ENCODE data around the gene JUP.
A peak's percentile ranks its signal among the peaks of the same experiment; 100 is the strongest.

JUP gene

DNA sequence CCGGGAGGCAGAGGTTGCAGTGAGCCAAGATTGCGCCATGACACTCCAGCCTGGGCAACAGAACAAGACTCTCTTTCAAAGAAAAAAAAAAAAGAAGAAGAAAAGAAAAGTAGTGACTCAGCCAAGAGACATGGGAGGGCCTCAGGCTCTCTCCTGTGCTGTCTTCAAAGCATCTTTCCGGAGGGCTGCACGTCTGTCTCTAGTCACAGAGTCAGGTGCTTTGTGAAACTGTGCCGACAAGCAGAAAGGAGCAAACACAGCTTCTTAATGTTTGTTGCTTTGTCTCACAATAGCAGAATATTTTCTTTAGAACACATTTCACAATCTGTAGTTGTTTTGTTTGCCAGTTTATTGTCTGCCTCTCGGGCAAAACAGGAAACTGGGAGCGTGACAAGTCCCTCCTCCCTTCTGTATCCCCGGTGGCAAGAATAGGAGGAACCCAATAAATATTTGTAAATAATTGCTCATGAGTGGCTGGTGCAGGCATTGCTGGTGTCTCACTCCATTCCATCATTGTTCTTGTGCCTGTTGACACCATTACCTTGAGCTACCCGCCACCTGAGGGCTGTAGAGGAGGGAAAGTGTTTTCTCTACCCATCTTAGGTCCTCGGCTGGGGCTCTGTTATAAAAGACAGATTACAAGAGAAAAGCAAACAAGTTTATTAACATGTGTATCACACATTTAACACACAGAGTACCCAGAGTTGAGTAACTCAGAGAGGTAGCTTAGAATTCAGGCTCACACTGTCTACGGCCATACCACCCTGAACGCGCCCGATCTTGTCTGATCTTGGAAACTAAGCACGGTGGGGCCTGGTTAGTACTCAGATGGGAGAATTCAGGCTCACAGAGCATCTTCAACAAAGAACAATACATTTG lies 68.9 kb downstream of the JUP start:
- DNase-seq, result no peak

DNA sequence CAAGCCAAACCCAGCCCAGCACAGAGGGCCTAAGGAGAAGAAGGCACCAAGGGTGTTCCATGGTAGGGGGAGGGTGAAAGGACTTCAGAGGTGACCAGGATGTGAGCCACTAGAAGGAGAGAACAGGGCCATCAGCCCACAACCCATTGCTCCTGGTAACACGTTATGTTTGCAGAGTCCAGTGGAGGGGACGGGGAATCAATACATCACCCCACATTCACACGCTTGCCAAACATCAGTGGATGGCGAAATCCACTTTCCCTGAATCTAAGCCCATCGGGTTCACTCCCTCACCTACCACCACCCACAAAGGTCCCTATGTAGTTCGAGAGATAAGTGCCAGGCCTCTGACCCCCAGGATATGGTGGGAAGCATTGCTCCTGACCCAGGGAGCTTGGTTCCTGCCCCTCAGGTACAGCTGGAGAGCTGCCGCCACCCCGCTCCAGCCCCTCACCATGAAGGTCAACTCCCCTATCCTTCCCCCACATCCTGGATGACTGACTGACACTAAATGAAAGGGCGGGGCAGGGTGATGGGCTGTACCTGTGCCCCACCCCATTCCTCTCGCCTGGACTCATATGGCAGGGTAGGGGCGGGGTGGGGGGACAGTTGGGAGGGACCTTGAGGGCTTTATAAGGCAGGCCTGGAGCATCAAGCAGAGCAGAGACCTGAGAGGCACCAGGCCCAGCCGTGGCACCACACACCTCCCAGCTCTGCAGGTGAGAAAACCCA lies 74.7 kb downstream of the JUP start, which contains the start of gene GAST:
Gene GAST, plus strand, starts transcription at position 663 of the 732 bp plus-strand sequence. CDS start 3,106 bp downstream, outside the sequence.
- DNase-seq, result no peak

DNA sequence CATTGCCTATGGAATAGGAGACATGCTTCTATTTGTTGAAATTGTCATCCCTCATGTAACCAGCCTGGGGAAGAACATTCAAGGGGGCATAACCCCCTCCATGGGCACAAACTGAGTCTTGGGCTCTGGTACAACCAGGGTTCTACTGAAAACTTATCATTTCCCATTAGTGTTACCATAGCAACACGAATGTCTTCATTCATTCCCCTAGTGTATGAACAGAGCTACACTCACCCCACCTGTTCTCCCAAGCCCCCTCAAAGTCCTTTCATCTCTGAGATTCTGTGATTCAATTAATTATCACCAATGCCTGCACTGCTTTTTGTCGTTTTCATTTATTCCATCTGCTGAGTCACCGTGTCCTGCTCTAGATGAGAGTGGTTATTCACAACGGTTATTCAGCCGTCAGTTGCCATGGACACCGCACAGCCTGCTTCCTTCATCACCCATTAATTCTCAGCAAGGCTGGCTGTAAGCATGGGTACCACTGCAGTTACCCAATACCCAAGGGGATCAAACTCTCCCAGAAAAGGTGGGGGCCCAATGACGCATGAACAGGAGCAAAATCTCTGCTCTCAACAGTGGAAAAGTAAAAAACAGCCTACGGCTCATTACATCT lies 75.9 kb downstream of the JUP start:
- peak; percentile 73 for DNase-seq

DNA sequence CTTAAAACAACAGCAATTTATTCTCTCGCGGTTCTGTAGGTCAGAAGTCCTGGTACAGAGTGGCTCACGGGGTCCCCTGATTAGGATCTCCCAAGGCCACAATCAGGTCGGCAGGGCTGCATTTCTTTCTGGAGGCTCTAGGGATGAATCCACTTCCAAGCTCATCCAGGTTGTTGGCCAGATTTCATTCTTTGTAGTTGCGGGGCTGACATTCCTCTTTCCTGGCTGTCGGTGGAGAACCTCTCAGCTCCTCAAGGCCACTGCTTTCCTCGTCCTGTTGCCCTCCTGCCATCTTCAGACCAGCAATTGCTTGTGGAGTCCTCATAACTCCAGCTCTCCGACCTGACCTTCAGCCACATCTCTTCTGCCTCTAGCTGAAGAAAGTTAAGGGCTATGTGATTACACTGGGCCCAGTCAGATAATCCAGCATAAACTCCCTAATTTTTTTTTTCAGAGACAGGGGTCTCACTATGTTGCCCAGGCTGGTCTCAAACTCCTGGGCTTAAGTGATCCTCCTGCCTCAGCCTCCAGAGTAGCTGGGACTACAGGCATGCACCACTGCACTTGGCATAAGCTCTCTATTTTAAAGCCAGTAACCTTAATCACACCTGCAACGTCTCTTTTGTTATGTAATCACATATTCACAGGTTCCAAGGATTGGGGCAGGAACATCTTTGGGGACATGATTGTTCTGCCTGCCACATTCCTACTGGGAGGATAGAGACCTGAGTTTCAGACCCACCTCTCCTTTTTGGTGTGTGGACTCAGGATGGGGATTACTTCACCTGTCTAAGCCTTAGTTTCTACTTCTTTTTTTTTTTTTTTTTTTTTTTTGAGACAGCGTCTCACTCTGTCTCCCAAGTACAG lies 78.5 kb downstream of the JUP start:
- DNase-seq, result no peak

DNA sequence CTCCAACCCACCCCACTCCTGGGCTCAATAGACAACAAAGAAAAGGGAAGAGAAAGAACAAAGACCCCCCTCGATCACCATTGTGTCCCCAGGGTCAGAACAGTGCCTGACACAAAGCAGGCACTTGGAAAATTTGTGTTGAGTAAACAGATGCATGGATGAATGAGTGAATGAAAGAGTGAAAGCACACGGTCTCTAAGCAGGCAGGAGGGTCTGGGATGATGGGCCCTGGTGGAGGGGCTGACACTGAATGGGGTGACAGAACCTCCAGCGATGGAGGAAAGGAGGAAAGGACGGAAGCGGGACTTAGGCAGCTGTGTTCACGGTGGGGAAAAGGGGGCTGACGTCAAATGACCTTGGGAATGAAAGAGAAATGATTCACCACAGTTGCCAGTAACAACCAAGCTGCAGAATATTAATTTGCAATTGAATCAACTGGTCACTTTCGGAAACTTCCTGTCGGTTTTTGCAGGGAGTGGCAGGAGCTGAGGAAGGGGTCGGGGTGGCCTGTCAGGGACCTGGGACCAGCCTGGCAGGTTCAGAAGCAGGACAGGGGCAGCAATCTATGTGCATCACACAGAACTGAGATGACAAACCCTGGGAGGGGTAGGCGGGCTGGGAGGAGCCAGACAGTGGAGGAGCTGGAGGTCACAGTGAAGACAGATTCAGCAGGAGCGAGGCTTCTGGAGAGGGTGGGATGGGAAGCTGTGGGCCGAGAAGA lies 81.1 kb downstream of the JUP start:
- DNase-seq, result peak; percentile 13
